GM12872 (cell line): Measurements from ENCODE around the gene VPS26A.

ENCODE experiments used
- CTCF ChIP-seq: IDR thresholded peaks from 3 replicates; pipeline ENCODE4 v1.5.1; 2011; ENCODE audit warnings: low read depth, mild to moderate bottlenecking, low read length, moderate library complexity; ENCODE audit not compliant: insufficient read depth

VPS26A gene

GRCh38 chr10:69217119-69217754 is 93.3 kb downstream of the VPS26A start:
- TF ChIP-seq CTCF, result no peak

- TF ChIP-seq CTCF, result no peak
Observed at GRCh38 chr10:69218831-69219230, 94.9 kb downstream of the VPS26A start.

GRCh38 chr10:69220041-69220451 is 96.1 kb downstream of the VPS26A start, which contains the start of gene HKDC1:
TSS of gene HKDC1 (plus strand) at chr10:69220332. CDS start at chr10:69220436, 104 bp downstream.
- TF ChIP-seq CTCF, result no peak

GRCh38 chr10:69220507-69220906 is 96.5 kb downstream of the VPS26A start:
- TF ChIP-seq CTCF, result no peak
